ENCODE results near the gene MSRB3.

DNA sequence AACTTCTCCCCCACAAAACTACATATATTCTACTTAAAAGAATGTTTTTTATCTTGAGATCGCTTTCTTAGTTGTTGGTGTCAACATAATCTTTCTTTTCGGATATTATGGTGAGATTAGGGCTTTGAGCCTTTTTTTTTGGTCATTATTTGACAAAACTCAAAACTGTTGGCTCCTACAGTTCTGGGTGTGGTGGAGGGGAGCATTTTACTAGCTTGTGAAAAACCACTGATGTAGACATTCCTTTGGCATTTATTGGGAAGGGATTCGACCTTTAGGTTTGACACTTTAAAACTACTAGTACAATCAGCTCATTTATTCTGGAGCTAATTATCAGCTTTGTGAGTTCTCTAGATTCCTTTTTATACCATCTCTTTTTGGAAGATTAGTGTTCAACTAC lies 24.4 kb downstream of the MSRB3 start:
- TF ChIP-seq, protein P1, sequence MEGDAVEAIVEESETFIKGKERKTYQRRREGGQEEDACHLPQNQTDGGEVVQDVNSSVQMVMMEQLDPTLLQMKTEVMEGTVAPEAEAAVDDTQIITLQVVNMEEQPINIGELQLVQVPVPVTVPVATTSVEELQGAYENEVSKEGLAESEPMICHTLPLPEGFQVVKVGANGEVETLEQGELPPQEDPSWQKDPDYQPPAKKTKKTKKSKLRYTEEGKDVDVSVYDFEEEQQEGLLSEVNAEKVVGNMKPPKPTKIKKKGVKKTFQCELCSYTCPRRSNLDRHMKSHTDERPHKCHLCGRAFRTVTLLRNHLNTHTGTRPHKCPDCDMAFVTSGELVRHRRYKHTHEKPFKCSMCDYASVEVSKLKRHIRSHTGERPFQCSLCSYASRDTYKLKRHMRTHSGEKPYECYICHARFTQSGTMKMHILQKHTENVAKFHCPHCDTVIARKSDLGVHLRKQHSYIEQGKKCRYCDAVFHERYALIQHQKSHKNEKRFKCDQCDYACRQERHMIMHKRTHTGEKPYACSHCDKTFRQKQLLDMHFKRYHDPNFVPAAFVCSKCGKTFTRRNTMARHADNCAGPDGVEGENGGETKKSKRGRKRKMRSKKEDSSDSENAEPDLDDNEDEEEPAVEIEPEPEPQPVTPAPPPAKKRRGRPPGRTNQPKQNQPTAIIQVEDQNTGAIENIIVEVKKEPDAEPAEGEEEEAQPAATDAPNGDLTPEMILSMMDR (IDR thresholded peaks at IDR 0.05) = no peak
- no peak for TF ChIP-seq POLR2A (IDR thresholded peaks at IDR 0.05)

All from ovary (tissue), 3 donors.